NB4 (cell line): ENCODE measurements around the gene ENPP3.

Source experiments
- CTCF ChIP-seq: IDR thresholded peaks from one replicate; pipeline ENCODE4 v1.5.1; 2012; ENCODE audit warnings: low read depth, low read length
- MYC ChIP-seq: IDR thresholded peaks from 2 replicates; pipeline ENCODE4 v1.6.1; 2011; ENCODE audit warnings: low read depth, low read length
- POLR2A ChIP-seq: IDR thresholded peaks from 2 replicates; pipeline ENCODE4 v1.6.1; 2011; ENCODE audit warnings: mild to moderate bottlenecking; ENCODE audit not compliant: insufficient read length; ENCODE audit errors: extremely low read depth

DNA sequence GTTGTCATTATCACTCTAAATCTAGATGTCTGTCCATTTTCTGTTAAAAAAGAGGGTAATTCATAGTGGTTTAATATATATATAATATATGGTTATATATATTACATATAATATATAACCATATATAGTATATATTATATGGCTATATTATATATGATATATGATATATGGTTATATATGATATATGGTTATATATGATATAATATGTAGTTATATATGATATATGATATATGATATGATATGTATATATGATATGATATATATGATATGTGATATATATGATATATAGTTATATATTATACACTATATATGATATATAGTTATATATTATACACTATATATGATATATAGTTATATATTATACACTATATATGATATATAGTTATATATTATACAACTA is 55.5 kb downstream of the ENPP3 start:
- TF ChIP-seq POLR2A (no peak), CTCF (no peak), MYC (no peak)
